Activated T-cell treated with anti-CD3 and anti-CD28 coated beads, Interleukin-2, amount 50 U/mL, for 24 hours (primary cell): ENCODE results near the gene CEP57.
A peak's percentile ranks its signal among the peaks of the same experiment; 100 is the strongest.

ENCODE experiments used
- DNase-seq: peaks from one replicate; pipeline ENCODE4 v3.0.0-alpha.2; 2020
- H3K27ac Mint-ChIP-seq: 2 replicates; pipeline ENCODE4 v1.8.0; 2020; ENCODE audit warnings: mild to moderate bottlenecking, mixed read lengths
- H3K27me3 Mint-ChIP-seq: 2 replicates; pipeline ENCODE4 v1.8.0; 2020; ENCODE audit warnings: mixed read lengths
- H3K36me3 Mint-ChIP-seq: 2 replicates; pipeline ENCODE4 v1.8.0; 2020; ENCODE audit warnings: low read depth, mixed read lengths
- H3K4me1 Mint-ChIP-seq: 2 replicates; pipeline ENCODE4 v1.8.0; 2020; ENCODE audit warnings: low read depth, mixed read lengths
- H3K4me3 Mint-ChIP-seq: 2 replicates; pipeline ENCODE4 v1.8.0; 2020; ENCODE audit warnings: mild to moderate bottlenecking, moderate library complexity, mixed read lengths
- H3K9me3 Mint-ChIP-seq: 2 replicates; pipeline ENCODE4 v1.8.0; 2020; ENCODE audit warnings: mixed read lengths

Gene CEP57

DNA sequence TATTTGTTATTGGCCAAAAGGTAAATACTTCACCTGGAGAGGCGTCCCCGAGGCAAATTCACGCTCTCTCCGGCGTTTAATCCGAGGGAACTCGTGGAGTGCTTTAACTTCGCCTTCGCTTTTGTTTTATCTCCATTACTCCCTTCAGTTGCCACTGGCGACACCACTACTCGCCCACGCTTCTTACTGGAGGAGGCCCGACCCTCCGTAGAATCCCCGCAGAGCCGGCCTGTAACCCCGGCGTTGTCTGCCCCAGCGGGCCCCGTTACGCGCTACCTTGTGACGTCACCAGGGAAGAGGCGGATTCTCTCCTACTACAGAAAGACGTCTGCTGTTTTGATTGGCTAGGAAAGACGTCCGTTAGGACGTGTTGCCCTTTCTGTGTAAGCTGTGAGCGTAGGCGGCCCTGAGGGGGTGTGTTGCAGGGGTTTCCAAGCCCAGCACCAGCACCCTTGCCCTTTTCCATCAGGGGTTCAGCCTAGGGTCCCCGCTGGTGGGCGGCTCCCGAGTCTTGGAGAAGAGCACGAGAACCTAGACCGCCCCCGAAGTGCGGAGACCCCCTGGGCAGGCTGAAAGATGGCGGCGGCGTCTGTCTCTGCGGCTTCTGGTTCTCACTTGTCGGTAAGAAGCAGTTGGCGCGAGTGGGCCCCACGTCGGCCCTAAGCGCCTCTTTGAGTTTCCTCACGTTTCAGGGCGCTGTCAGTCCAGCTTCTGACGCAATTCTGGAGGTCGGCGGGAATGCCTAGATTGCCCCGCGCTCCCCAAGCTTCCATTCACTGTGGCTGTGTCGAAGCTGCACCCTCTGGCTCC, at the start of gene CEP57:
CEP57 (plus strand) TSS at position 376 of the 810 bp plus-strand sequence; CDS start at position 577, 201 bp downstream.
- peak; percentile 93 for DNase-seq
- H3K36me3 Mint-ChIP-seq, result peaks cover 79% of the 10 kb centered on the region
- no peaks in the 10 kb centered on the region for H3K9me3 Mint-ChIP-seq
- no peaks in the 10 kb centered on the region for H3K27me3 Mint-ChIP-seq
- peak within 1 kb of the TSS; percentile 100 for H3K27ac Mint-ChIP-seq
- H3K4me3 Mint-ChIP-seq, result peak within 1 kb of the TSS; percentile 96
- H3K4me1 Mint-ChIP-seq, result peaks cover 60% of the 10 kb centered on the region

DNA sequence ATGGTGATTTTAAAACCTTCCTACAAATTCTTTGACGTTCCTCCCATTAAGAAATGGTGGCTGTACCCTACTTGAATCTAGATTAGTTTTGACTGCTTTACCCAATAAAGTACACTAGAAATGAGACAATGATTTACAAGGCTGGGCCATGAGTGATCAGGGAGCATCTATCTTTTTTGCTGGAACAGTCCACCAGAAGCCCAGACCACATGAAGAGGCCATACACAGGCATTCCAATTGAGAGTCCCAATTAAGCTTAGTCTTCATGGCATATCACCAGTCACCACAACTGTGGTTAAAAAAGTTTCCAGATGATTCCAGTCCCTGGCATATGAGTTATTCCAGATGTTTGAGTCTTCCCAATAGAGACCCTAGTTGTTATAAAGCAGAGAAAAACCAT, 40.2 kb upstream of the CEP57 start:
- no peak overlapping the region for H3K27ac Mint-ChIP-seq
- H3K36me3 Mint-ChIP-seq, result no peaks in the 10 kb centered on the region
- H3K4me1 Mint-ChIP-seq, result no peaks in the 10 kb centered on the region
- no peak overlapping the region for H3K4me3 Mint-ChIP-seq
- no peaks in the 10 kb centered on the region for H3K9me3 Mint-ChIP-seq
- H3K27me3 Mint-ChIP-seq, result peaks cover 3% of the 10 kb centered on the region
- DNase-seq, result no peak

DNA sequence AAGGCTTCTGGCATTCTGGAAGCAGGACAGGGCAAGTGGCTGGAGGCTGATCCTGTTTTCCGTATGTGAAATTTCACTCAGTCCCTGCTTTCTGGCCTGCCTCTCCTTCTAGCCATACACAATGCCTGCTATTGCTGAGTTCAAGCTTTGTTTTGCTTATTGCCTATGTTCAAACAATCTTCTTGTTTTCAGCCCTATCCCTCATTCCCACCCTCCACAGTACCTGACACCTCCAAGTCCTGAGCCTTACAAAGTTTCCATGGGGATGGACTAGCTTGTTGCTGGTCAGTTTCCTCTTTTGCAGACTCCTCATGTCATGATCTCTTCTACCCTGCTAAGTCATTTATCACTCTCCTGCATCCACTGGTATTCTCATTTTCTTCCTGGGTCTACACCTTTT, 38.8 kb upstream of the CEP57 start:
- no peaks in the 10 kb centered on the region for H3K9me3 Mint-ChIP-seq
- H3K36me3 Mint-ChIP-seq, result no peaks in the 10 kb centered on the region
- no peak for DNase-seq
- no peaks in the 10 kb centered on the region for H3K4me1 Mint-ChIP-seq
- no peak overlapping the region for H3K4me3 Mint-ChIP-seq
- no peak overlapping the region for H3K27ac Mint-ChIP-seq
- H3K27me3 Mint-ChIP-seq, result peaks cover 3% of the 10 kb centered on the region

- no peaks in the 10 kb centered on the region for H3K36me3 Mint-ChIP-seq
- no peak overlapping the region for H3K4me3 Mint-ChIP-seq
- DNase-seq, result no peak
- H3K9me3 Mint-ChIP-seq, result no peaks in the 10 kb centered on the region
- H3K27me3 Mint-ChIP-seq, result no peaks in the 10 kb centered on the region
- H3K4me1 Mint-ChIP-seq, result peaks cover 2% of the 10 kb centered on the region
- no peak overlapping the region for H3K27ac Mint-ChIP-seq
These were observed 29.4 kb upstream of the CEP57 start for GRCh38 chr11:95760941-95761340.

GRCh38 chr11:95762534-95762933, 27.8 kb upstream of the CEP57 start:
- Mint-ChIP-seq H3K9me3 (no peaks in the 10 kb centered on the region), H3K27ac (no peak overlapping the region), H3K4me1 (peaks cover 2% of the 10 kb centered on the region), H3K4me3 (no peak overlapping the region), H3K27me3 (no peaks in the 10 kb centered on the region), H3K36me3 (no peaks in the 10 kb centered on the region)
- no peak for DNase-seq

DNA sequence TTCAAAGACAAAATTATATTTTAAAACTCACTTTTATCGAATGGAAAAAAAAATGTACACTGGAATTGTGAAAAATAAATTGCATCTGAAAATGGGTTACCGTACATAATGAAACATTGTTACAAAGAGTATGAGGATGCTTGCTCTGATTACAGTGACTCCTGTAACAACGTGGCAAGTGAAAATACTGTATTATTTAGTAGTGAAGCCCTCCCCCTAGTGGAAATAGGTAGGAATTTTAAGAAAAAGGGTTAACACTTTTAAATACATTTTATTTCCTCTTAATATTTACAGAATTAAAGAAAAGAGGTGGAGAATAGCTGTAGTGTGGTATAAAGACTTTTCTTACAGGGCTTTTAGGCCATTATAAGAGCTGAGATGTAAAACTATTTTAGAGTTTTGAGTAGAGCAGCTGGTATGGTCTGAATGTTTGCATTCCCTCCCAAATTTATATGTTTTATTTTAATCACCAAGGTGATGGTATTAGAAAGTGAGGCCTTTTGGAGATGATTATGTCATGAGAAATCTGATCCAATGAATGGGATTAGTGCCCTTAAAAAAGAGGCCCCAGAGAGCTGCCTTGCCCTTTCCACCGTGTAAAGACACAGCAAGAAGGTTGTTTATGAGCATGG, 25.9 kb upstream of the CEP57 start:
- H3K36me3 Mint-ChIP-seq, result peaks cover 13% of the 10 kb centered on the region
- H3K27me3 Mint-ChIP-seq, result no peaks in the 10 kb centered on the region
- H3K4me3 Mint-ChIP-seq, result no peak overlapping the region
- no peak overlapping the region for H3K27ac Mint-ChIP-seq
- no peaks in the 10 kb centered on the region for H3K9me3 Mint-ChIP-seq
- no peak for DNase-seq
- H3K4me1 Mint-ChIP-seq, result peaks cover 2% of the 10 kb centered on the region

- H3K27me3 Mint-ChIP-seq, result no peaks in the 10 kb centered on the region
- no peaks in the 10 kb centered on the region for H3K4me1 Mint-ChIP-seq
- no peak overlapping the region for H3K27ac Mint-ChIP-seq
- no peaks in the 10 kb centered on the region for H3K9me3 Mint-ChIP-seq
- H3K4me3 Mint-ChIP-seq, result no peak overlapping the region
- H3K36me3 Mint-ChIP-seq, result peaks cover 29% of the 10 kb centered on the region
- no peak for DNase-seq
These were observed 23.6 kb upstream of the CEP57 start for GRCh38 chr11:95766701-95767100.

DNA sequence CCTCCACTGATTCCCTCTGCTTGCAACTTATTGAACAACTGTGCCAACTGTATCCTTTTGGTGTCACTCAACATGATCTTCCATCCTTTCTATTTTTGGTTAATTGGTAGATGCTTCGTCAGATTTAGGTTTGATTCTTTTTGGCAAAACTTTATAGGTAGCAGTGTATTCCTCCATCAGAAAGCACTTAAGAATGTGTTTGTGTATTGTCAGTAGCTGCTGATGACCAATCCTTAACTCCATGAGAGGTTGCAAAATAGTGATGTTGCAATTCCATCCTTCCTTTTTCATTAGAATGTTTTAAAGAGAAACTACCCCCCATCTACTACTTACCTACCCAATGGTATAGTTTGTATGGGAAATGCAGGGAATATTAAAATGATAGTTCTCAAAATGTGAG, 22.8 kb upstream of the CEP57 start:
- Mint-ChIP-seq H3K27me3 (no peaks in the 10 kb centered on the region), H3K27ac (no peak overlapping the region), H3K36me3 (peaks cover 37% of the 10 kb centered on the region), H3K4me3 (no peak overlapping the region), H3K4me1 (no peaks in the 10 kb centered on the region), H3K9me3 (no peaks in the 10 kb centered on the region)
- no peak for DNase-seq

DNA sequence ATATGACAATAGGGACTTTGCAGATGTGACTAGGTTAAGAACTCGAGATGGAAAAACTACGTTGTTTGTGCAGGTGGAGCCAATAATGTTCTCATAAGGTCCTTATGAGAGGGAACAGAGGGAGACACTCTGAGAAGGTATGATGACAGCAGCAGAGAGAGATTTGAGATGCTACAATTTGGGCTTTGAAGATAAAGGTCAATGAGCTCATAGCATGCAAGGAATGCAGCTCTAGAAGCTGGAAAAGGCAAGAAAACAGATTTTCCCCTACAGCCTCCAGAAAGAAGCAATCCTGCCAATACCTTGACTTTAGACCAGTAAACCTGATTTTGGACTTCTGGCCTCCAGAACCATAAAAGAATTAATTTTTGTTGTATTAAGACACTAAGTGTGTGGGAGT, 21.8 kb upstream of the CEP57 start:
- DNase-seq, result no peak
- Mint-ChIP-seq H3K27ac (peak overlapping the region; percentile 38), H3K9me3 (no peaks in the 10 kb centered on the region), H3K4me3 (no peak overlapping the region), H3K27me3 (no peaks in the 10 kb centered on the region), H3K36me3 (peaks cover 43% of the 10 kb centered on the region), H3K4me1 (peaks cover 3% of the 10 kb centered on the region)

- Mint-ChIP-seq H3K4me1 (peaks cover 27% of the 10 kb centered on the region), H3K4me3 (no peak overlapping the region), H3K27me3 (no peaks in the 10 kb centered on the region), H3K36me3 (peaks cover 94% of the 10 kb centered on the region), H3K27ac (no peak overlapping the region), H3K9me3 (no peaks in the 10 kb centered on the region)
- DNase-seq, result no peak
These were observed 13.4 kb upstream of the CEP57 start for GRCh38 chr11:95776859-95777258.

DNA sequence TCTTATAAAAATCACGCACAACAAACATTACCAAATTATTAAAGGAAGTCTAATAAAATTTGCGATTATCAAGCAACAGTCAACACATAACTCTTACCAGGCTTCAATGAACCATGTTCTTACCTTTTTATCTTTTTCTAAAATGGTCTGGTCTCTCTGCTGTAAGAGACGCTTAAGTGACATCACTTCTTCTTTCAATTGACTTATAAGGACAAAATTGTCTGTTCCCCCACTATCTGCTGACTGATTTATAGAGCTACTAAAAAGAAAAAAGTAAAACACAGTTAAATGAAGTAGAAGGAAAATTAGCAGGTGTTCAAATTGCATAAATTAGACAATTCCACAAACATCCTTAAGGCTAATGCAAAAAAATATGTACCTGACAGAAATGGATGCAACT, 11.6 kb upstream of the CEP57 start:
- no peak overlapping the region for H3K4me3 Mint-ChIP-seq
- H3K36me3 Mint-ChIP-seq, result peaks cover 97% of the 10 kb centered on the region
- DNase-seq, result no peak

DNA sequence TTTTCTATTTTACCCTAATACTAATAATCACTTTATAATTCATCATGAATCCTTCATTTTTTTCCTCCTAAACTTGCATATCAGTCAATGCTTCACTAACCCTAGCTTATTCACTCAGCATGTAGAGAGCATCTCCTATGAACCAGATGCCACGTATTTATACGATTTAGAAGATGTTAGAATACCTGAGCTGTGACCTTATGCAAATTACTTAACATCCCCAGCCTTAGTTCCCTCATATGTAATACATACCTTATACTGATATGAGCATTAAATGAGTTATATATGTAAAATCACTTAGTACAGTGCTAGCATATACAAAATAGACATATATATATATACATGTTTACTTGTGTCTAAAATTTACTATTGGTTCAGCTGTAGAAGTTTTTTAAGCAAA, 9.8 kb upstream of the CEP57 start:
- Mint-ChIP-seq H3K4me1 (peaks cover 52% of the 10 kb centered on the region), H3K4me3 (no peak overlapping the region), H3K27me3 (no peaks in the 10 kb centered on the region), H3K36me3 (peaks cover 97% of the 10 kb centered on the region), H3K27ac (no peak overlapping the region), H3K9me3 (no peaks in the 10 kb centered on the region)
- DNase-seq, result no peak

More for the DNA sequence above, 11.6 kb upstream of the CEP57 start:
- Mint-ChIP-seq H3K4me1 (peaks cover 40% of the 10 kb centered on the region), H3K27me3 (no peaks in the 10 kb centered on the region), H3K9me3 (no peaks in the 10 kb centered on the region), H3K27ac (peak overlapping the region; percentile 49)

- no peaks in the 10 kb centered on the region for H3K27me3 Mint-ChIP-seq
- H3K27ac Mint-ChIP-seq, result peak overlapping the region; percentile 100
- no peak for DNase-seq
- H3K4me1 Mint-ChIP-seq, result peaks cover 57% of the 10 kb centered on the region
- no peaks in the 10 kb centered on the region for H3K9me3 Mint-ChIP-seq
- H3K36me3 Mint-ChIP-seq, result peaks cover 84% of the 10 kb centered on the region
- peak overlapping the region; percentile 96 for H3K4me3 Mint-ChIP-seq
These were observed 1.3 kb upstream of the CEP57 start for GRCh38 chr11:95788921-95789505.

DNA sequence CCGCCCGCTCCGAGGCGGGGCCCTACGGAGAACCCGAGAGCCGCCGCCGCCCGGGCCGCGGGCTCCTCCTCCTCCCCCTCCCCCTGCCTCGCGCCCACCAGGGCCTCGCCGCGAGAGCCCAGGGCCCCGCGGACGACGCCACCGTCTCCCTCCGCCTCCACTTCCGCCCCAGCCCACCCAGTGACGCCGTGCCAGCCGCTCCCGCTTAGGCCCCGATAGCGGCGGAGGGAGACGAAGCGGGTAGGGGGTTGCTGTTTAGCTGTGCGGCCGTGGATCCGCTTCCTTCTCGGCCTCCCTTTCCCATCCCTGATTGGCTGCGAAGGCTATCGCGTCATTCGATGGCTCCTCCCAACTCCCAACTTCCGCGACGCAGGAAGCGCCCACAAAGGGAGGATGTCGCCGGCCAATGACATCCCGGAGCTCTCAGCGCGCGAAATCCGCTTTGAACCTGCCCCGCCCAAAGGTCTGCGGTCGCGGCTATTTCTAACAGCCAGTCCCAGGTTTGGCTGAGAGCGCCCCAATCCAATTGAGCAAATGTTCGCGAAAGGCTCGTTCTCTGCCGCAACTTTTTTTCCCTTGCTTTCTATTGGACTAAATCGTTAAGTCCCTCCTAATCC, 684 bp upstream of the CEP57 start, which contains the start of gene FAM76B:
FAM76B (minus strand) TSS at position 277 of the 617 bp plus-strand sequence. CDS start 304 bp downstream, outside the sequence.
- peak within 1 kb of the TSS; percentile 100 for H3K27ac Mint-ChIP-seq
- DNase-seq, result peak; percentile 95
- peaks cover 84% of the 10 kb centered on the region for H3K36me3 Mint-ChIP-seq
- H3K9me3 Mint-ChIP-seq, result no peaks in the 10 kb centered on the region
- no peaks in the 10 kb centered on the region for H3K27me3 Mint-ChIP-seq
- peak within 1 kb of the TSS; percentile 96 for H3K4me3 Mint-ChIP-seq
- H3K4me1 Mint-ChIP-seq, result peaks cover 60% of the 10 kb centered on the region
